Frontal cortex (tissue), 4 donors: Measurements from ENCODE around the gene BOLA1. TPM values are rescaled to one million over a fixed set of nuclear protein-coding genes. Genes with fewer than 3 reads are reported as not detected.
A peak's percentile ranks its signal among the peaks of the same experiment; 100 is the strongest.
"Not testable (repeated sequence)": the region's sequence is repeated elsewhere in the genome, so short reads cannot be mapped to it uniquely, and the experiment has no call there.

Experiments
- DNase-seq, 2 donors: peaks; one replicate each; pipeline ENCODE4 v3.0.0; 2012; ENCODE audit warnings: low spot score in 2 of 2
- FAIRE-seq: peaks from 2 replicates; lab custom pipeline; 2012; peaks lifted over from hg19 to GRCh38; lab: Jason Lieb, UNC
- total RNA-seq: library from RNA; depleted of rRNA; stranded (reverse); fragments of >200 nt; gene quantifications from one replicate; pipeline ENCODE4 v1.2.3, GENCODE V29; 2014
- donor health status: control.
- donor health status: control.
- donor health status: control.

BOLA1 gene
- total RNA-seq: 10.2 TPM

GRCh38 chr1:149899460-149900284, at the start of gene BOLA1:
BOLA1 (plus strand) TSS chr1:149899568; CDS start chr1:149900060, 492 bp downstream.
- no peak for FAIRE-seq
- DNase-seq: peak; percentile 88 to 96

GRCh38 chr1:149849947-149850360, 49.4 kb upstream of the BOLA1 start:
- FAIRE-seq (no peak), DNase-seq (no peak)

GRCh38 chr1:149850732-149851345, 48.5 kb upstream of the BOLA1 start:
- not testable (repeated sequence) for FAIRE-seq, DNase-seq

GRCh38 chr1:149851585-149852213, 47.7 kb upstream of the BOLA1 start:
- FAIRE-seq: not testable (repeated sequence)

GRCh38 chr1:149852263-149852662, 47.1 kb upstream of the BOLA1 start:
- FAIRE-seq, DNase-seq: not testable (repeated sequence)

More at GRCh38 chr1:149851585-149852213, 47.7 kb upstream of the BOLA1 start:
- not testable (repeated sequence) for DNase-seq

GRCh38 chr1:149860271-149860670, 39.1 kb upstream of the BOLA1 start:
- not testable (repeated sequence) for FAIRE-seq, DNase-seq

GRCh38 chr1:149860684-149861496, 38.5 kb upstream of the BOLA1 start:
- FAIRE-seq, DNase-seq: not testable (repeated sequence)

- not testable (repeated sequence) for DNase-seq, FAIRE-seq
These were observed 37.8 kb upstream of the BOLA1 start for GRCh38 chr1:149861497-149862054.

- DNase-seq, FAIRE-seq: not testable (repeated sequence)
These were observed 32.5 kb upstream of the BOLA1 start for GRCh38 chr1:149866887-149867286.

GRCh38 chr1:149873060-149873459, 26.3 kb upstream of the BOLA1 start:
- FAIRE-seq, DNase-seq: not testable (repeated sequence)

GRCh38 chr1:149877211-149877946, 22.0 kb upstream of the BOLA1 start:
- FAIRE-seq (no peak), DNase-seq (no peak)

GRCh38 chr1:149879556-149879955, 19.8 kb upstream of the BOLA1 start:
- FAIRE-seq (no peak), DNase-seq (no peak)

- no peak for DNase-seq
- no peak for FAIRE-seq
These were observed 17.5 kb upstream of the BOLA1 start for GRCh38 chr1:149881876-149882275.

- DNase-seq: no peak
- FAIRE-seq: no peak
These were observed 15.6 kb upstream of the BOLA1 start for GRCh38 chr1:149883598-149884247.

GRCh38 chr1:149884433-149885338, 14.7 kb upstream of the BOLA1 start:
- FAIRE-seq: no peak
- DNase-seq: no peak

GRCh38 chr1:149885339-149886120, 13.8 kb upstream of the BOLA1 start:
- FAIRE-seq (no peak), DNase-seq (peak; percentile 50 to 51)

GRCh38 chr1:149886121-149886395, 13.3 kb upstream of the BOLA1 start:
- DNase-seq, FAIRE-seq: not testable (repeated sequence)
